ENCODE measurements around the gene SLC25A29. TPM values are rescaled to one million over a fixed set of nuclear protein-coding genes. Genes with fewer than 3 reads are reported as not detected.

SLC25A29 gene
- total and polyA plus RNA-seq, 2 of the 13 experiments (the other 11 are each of a cell fraction or from before 2014, with no cell fraction given): 12.2 to 17.2 TPM

GRCh38 chr14:100290607-100291304, 15.5 kb downstream of the SLC25A29 start (continued):
- TF ChIP-seq ZNF10 (CRISPR knock-in tag; IDR thresholded peaks at IDR 0.05; ENCODE audit: borderline replicate concordance, low read depth) (no peak), NAIF1 (CRISPR knock-in tag; IDR thresholded peaks at IDR 0.05; ENCODE audit: borderline replicate concordance) (no peak), ZNF713 (CRISPR knock-in tag; IDR thresholded peaks at IDR 0.05) (no peak), NR2F1 (CRISPR knock-in tag; IDR thresholded peaks at IDR 0.05) (peak; percentile 72 to 74; a peak in 3 of 4 replicates), ZNF329 (CRISPR knock-in tag; IDR thresholded peaks at IDR 0.05; ENCODE audit: low read depth) (0 out of 2 replicates have a peak, but pooled peaks have one; percentile 48), BCLAF1 (IDR thresholded peaks at IDR 0.05) (no peak), ZC3H4 (CRISPR knock-in tag; IDR thresholded peaks at IDR 0.05; ENCODE audit: borderline replicate concordance) (no peak), HNRNPLL (IDR thresholded peaks at IDR 0.05; ENCODE audit: low read depth, low read length, poor library complexity, severe bottlenecking) (no peak), FOXA1 (IDR thresholded peaks at IDR 0.05) (no peak), FOXA1 (CRISPR knock-in tag; IDR thresholded peaks at IDR 0.05) (no peak), ZNF7 (CRISPR knock-in tag; IDR thresholded peaks at IDR 0.05) (no peak), SP5 (CRISPR knock-in tag; IDR thresholded peaks at IDR 0.05; ENCODE audit: borderline replicate concordance, low read depth) (0 out of 2 replicates have a peak, but pooled peaks have one; percentile 40), HMGA1 (CRISPR knock-in tag; conservative IDR thresholded peaks at IDR 0.05) (no peak), IKZF4 (CRISPR knock-in tag; IDR thresholded peaks at IDR 0.05; ENCODE audit: borderline replicate concordance, low read depth, not compliant biosample characterization) (no peak), ZNF883 (CRISPR knock-in tag; IDR thresholded peaks at IDR 0.05; ENCODE audit: not compliant biosample characterization) (no peak), ZNF260 (CRISPR knock-in tag; IDR thresholded peaks at IDR 0.05; ENCODE audit: borderline replicate concordance, low read depth) (no peak), NR0B2 (CRISPR knock-in tag; IDR thresholded peaks at IDR 0.05) (0 out of 2 replicates have a peak, but pooled peaks have one; percentile 46), MIER3 (CRISPR knock-in tag; IDR thresholded peaks at IDR 0.05; ENCODE audit: borderline replicate concordance) (peak; percentile 78; the same call in 1 of the 2 replicates), ZNF234 (CRISPR knock-in tag; conservative IDR thresholded peaks at IDR 0.05) (no peak), CAMTA2 (CRISPR knock-in tag; IDR thresholded peaks at IDR 0.05; ENCODE audit: borderline replicate concordance) (peak; percentile 77; the same call in 1 of the 2 replicates), CBX1 (IDR thresholded peaks at IDR 0.05; ENCODE audit: low read depth) (no peak), ZBTB38 (CRISPR knock-in tag; IDR thresholded peaks at IDR 0.05) (0 out of 2 replicates have a peak, but pooled peaks have one; percentile 32)
- TF ChIP-seq, protein P1, sequence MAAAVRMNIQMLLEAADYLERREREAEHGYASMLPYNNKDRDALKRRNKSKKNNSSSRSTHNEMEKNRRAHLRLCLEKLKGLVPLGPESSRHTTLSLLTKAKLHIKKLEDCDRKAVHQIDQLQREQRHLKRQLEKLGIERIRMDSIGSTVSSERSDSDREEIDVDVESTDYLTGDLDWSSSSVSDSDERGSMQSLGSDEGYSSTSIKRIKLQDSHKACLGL (CRISPR knock-in tag; IDR thresholded peaks at IDR 0.05): no peak
- TF ChIP-seq, protein P2, sequence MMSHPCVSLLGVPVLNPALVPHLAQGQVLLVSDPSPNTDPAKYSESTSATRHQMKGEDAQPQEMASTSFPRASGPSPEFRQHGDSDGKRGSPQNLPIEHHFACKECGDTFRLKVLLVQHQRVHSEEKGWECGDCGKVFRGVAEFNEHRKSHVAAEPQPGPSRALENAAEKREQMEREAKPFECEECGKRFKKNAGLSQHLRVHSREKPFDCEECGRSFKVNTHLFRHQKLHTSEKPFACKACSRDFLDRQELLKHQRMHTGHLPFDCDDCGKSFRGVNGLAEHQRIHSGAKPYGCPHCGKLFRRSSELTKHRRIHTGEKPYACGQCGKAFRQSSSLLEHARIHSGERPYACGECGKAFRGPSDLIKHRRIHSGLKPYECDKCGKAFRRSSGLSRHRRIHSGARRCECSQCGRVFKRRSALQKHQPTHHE (CRISPR knock-in tag; IDR thresholded peaks at IDR 0.05; ENCODE audit: borderline replicate concordance): no peak
